GM18519 (cell line): ENCODE data around the gene SMTN.
"Not testable (repeated sequence)": the region's sequence is repeated elsewhere in the genome, so short reads cannot be mapped to it uniquely, and the experiment has no call there.

Source experiments
- ATAC-seq: cut with Tn5 transposase; IDR thresholded peaks from one replicate; pipeline ENCODE4 v1.9.1; 2021; ENCODE audit warnings: mild to moderate bottlenecking, moderate library complexity; ENCODE audit not compliant: unreplicated experiment, low FRiP score

SMTN gene

DNA sequence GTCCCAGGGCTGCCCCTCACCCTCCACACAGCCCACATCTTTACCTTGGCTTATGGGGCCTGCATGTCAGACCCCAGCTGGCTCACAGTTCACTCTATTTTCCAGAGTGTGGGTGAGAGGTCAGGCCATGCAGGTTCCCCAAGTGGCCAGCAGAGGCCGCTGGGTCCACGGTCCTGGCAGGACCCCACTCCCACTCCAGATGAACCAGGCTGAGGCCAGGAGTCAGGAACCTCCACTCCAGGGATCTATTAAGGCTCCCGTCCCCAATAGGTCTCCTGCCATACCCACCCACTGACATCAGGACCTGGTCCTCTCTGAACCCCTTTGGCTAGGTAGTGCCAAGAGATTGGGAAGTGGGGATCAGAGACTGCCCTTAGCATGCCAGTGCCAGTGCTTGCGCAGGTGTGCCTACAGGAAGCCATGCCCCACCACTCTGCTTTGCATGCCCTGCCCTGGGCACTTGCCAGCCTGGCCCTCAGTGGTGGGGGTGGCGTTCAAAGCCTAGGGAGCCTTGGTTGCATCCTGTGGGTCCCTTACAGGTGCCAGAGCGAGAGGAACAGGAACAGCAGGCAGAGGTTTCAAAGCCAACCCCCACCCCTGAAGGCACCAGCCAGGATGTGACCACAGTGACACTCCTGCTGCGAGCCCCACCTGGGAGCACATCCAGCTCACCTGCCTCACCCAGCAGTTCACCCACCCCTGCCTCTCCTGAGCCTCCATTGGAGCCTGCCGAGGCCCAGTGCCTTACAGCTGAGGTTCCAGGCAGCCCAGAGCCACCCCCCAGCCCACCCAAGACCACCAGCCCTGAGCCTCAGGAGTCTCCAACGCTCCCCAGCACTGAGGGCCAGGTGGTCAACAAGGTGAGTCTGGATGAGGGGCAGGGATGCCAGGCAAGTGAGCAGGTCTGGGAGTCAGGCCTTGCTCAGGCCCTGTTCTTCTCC lies 8.3 kb downstream of the SMTN start:
- no peak for ATAC-seq

DNA sequence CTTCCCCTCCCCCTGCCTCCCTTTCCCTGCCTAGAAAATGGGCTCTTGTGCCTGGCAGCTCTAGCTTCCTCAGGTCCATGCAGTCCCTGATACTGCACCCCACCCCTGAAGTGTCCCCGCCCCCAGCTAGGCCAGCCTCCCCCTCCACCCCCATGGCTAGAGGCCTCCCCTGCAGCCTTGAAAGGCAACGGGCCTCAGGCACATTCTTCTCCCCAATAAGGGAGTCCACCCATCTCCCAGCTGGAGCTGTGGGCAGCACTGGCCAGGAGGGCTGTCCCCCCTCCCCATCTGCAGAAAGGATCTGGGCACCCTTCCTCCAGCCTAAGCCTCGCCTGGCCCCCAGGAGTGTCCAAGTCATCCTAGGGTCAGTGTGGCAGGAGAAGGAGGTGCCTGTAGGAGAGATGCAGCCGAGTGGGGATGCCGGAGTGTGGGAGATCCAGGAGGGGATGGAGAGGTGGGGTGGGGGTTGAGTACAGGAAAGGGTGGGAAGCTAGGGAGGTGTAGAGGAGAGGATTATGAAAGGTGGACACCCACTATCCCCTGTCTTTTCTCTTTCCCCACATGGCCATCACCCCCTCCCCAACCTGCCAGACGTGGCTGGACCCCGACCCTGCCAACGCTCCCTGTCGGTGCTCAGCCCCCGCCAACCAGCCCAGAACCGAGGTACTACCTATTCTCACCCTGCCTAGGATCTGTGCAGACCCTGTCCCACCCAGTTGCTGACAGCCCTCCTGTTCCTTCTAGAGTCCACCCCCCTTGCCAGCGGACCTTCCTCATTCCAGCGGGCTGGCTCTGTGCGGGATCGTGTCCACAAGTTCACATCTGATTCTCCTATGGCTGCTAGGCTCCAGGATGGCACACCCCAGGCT lies 9.3 kb downstream of the SMTN start:
- ATAC-seq = no peak

DNA sequence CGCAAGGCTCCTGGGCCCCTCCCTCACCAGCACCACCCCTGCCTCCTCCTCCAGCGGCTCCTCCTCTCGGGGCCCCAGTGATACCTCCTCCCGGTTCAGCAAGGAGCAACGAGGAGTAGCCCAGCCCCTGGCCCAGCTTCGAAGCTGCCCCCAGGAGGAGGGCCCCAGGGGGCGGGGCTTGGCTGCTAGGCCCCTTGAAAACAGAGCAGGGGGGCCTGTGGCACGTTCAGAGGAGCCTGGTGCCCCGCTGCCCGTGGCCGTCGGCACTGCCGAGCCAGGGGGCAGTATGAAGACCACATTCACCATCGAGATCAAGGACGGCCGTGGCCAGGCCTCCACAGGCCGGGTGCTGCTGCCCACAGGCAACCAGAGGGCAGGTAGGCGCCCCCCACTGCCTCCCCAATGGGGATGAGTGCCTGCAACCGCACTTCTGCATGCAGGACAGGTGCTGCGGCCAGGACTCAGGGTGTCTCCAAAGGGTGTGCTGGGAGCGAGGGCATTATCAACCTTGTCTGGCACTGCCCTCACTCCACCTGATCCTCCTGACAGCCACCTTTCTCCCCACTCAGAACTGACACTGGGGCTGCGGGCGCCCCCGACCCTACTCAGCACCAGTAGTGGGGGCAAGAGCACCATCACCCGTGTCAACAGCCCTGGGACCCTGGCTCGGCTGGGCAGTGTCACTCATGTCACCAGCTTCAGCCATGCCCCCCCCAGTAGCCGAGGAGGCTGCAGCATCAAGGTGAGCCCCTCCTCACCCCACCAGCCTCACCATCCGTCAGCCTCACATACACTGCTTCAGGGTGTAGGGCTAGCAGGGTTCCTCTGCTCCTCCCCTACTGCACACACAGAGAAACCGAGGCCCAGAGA lies 10.2 kb downstream of the SMTN start:
- no peak for ATAC-seq

DNA sequence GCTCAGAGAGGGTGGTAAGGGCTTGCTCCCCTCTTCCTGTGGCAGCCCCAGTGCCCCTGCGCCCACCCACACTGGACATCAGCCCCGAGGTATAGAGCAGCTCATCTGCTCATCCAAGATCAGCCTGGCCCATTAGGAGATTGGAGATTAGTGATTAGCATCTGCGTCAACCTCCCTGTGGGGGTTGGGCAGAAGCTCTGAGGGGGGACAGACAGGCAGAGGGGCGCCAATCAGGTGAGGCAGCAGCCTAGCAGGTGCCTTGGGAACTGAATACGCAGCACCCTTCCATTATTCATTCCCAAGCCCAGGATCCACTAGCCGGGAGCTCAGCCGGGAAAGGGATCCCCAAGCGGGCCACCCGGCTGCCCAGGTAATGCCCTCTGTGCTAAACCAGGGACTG lies 11.0 kb downstream of the SMTN start:
- ATAC-seq = no peak

DNA sequence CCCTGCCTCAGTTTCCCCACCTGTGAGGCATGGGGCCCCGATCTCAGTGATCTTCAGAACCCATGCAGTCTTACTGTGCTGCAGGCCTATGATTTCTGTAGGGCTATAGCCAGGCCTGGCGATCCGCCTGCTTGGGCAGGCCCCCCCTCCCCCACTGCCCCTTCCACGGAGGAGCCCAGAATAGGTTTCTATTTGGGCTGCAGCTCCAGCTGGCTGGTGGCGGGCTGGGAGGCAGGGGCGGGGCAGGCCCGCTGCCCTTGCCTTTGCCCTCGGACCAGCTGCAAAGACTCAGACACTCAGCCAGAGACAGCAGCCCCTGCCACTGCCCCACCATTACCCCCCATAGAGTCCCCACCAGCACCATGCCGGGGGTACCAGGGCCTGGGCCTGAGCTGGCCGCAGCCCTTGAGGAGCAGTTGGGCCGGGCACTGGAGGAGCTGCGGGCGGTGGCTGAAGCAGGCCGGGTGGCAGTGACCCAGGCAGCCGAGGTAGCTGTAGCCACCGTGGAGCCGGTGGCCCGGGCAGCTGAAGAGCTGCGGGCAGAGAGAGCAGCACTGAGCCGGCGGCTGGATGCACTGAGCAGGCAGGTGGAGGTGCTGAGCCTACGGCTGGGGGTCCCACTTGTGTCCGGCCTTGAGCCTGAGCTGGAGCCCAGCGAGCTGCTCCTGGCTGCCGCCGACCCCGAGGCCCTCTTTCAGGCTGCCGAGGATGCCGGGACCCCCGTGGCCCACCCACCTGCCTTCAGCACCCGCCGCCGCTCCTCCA lies 12.2 kb downstream of the SMTN start:
- ATAC-seq = no peak

DNA sequence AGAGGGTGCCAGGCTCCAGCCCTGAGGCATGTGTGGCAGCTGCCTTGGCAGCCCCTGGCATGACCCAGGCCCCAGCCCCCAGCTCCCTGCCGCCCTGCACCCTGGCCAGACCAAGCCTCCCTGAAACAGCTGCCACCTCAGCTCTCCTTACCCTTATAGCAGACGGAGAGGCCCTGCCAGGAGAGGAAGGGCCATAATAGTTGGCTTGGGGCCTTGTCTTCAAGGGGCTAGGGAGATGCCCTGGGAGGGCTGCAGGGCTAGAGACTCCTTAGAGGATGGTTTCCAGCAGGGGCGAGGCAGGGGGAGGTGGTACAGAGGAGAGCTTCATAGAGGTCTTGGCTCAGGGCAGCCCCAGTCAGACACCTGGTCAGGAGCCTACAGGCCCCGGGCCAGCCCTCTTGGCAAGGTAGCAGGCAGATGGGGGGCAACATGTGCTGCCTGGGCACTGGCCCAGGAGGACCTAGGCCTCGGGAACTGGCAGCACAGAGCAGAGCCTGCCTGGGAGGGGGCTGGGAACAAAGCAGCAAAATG lies 13.0 kb downstream of the SMTN start:
- no peak for ATAC-seq

DNA sequence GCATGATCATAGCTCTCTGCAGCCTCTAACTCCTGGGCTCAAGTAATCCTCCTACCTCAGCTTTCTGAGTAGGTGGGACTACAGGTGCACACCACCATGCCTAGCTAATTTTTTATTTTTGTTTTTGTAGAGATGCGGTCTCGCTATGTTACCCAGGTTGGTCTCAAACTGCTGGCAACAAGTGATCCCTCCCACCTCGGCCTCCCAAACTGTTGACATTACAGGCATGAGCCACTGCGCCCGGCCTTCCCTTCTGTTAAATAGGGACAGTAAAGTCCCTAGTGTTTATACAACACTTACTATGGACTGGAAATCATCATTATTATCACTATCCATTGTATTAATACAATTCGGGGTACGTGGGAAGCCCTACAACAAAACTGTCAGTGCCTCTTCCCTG lies 13.6 kb downstream of the SMTN start:
- ATAC-seq = no peak

DNA sequence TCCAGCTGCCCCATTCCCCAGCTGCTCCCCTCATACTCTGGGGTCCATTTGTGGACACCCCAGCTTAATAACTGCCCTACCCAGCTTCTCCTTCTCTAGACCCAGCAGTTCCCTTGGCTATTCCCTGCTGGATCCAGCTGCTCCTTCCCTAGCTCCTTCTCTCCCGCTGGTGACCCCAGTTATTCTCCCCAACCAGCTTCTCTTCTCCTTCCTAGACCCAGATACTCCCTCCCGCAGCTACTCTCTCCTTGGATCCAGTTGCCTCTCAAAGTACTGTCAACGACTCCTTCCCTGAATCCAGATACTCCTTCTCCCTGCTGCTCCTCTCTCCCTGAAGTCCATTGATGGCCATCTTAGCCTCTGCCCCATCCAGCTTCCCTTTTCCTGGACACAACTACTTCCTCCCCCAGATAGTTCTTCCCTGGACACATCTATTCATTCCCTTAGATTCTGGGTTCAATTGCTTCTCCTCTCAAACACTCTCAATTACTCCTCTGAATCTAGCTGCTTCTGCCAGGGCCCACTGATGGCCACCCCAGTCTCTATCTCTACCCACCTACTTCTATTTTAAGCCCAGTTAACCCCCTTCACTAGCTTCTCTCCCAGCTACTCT lies 14.6 kb downstream of the SMTN start:
- no peak for ATAC-seq

DNA sequence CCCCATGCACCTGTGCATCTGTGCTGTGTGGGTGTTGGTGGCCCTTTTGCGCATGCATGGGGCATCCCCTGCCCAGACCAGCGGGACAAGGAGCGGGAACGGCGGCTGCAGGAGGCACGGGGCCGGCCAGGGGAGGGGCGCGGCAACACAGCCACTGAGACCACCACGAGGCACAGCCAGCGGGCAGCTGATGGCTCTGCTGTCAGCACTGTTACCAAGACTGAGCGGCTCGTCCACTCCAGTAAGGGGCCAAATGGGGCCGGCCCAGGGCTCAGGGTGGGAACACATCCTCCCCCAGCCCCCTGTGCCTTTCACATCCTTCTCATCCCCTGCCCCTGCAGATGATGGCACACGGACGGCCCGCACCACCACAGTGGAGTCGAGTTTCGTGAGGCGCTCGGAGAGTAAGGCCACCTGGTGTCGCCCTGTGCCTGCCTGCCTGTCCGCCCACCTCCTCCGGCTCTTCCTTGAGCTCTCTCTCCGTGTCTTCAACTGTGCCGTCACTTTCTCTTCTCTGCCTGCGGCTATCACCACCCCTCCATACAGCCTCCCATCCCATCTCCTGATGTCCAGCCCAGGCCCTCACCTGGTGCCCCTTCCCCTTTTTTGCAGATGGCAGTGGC lies 15.7 kb downstream of the SMTN start:
- ATAC-seq = no peak

DNA sequence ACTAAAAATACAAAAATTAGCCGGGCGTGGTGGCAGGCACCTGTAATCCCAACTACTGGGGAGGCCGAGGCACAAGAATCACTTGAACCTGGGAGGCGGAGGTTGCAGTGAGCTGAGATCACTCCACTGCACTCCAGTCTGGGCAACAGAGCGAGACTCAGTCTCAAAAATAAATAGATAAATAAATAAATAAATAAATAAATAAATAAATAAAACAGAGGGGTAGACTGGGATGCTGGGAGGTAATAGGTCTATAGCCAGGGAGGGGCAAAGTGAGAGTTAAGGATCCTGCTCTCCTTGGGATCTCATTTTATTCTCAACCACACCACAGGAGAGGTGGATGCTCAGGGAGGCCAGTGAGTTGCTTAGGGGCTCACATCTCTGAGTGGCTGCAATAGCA lies 16.4 kb downstream of the SMTN start:
- ATAC-seq = not testable (repeated sequence)

DNA sequence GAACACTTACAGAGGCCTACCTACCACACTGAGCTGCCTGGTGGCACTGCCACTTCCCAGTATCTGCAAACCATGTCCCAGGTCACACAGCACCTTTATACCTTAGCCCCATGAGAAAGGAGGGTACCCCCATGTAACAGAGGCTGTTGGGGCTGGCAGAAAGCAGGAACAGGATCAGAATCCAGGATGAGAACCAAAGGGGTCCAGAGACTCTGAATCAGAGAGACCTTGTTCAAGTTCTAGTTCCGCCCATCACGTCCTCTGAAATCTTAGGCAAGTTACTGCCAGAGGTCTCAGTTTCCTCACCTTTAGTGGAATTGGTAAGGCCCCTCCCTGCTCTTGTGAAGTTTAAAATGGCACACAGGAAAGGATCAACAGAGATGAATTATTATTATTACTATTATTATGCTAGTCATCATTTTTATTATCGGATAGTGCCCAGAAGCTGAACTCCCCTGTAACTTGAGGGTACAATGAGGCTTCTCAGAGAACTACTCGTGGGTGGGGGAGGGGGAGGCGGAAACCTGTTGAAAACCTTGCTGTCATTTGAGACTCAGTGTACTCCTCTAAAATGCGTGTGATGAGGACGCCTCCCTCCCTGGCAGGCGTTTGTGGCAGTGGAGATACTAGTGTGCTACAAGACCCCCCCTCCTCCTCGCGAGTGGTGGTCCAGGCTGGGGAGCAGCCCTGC lies 17.0 kb downstream of the SMTN start:
- ATAC-seq = no peak

DNA sequence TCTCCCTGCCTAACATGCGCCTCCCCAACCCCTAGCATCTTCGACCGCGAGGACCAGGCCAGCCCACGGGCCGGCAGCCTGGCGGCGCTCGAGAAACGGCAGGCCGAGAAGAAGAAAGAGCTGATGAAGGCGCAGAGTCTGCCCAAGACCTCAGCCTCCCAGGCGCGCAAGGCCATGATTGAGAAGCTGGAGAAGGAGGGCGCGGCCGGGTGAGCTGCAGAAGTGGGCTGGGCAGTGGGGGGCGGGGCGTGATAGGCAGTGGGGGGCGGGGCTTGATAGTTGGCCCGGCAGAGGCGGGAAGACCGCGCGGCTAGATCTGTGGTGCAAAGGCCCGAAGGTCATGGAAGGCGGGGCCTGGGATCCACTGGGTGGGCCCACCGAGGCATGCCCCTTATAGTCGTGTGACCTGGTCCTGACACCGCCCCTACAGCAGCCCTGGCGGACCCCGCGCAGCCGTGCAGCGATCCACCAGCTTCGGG lies 17.6 kb downstream of the SMTN start:
- no peak for ATAC-seq

DNA sequence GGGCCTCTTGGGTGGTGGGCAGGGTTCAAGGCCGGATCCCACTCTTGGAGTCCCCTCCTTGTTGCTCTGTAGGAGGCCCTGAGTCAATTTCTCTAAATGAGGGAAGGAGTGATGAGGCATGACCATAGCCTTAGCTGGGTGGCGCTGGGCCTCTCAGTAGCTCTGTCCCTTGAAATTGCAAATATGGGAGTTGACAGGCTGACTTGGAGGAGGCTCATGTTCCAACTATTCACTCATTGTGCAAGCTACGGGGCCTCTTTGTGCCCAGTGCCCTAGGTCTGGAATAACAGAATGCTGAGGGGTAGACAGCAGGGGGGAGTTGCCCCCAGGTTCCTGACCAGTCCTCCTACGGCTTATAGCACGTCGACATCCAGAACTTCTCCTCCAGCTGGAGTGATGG lies 18.3 kb downstream of the SMTN start:
- ATAC-seq = no peak

DNA sequence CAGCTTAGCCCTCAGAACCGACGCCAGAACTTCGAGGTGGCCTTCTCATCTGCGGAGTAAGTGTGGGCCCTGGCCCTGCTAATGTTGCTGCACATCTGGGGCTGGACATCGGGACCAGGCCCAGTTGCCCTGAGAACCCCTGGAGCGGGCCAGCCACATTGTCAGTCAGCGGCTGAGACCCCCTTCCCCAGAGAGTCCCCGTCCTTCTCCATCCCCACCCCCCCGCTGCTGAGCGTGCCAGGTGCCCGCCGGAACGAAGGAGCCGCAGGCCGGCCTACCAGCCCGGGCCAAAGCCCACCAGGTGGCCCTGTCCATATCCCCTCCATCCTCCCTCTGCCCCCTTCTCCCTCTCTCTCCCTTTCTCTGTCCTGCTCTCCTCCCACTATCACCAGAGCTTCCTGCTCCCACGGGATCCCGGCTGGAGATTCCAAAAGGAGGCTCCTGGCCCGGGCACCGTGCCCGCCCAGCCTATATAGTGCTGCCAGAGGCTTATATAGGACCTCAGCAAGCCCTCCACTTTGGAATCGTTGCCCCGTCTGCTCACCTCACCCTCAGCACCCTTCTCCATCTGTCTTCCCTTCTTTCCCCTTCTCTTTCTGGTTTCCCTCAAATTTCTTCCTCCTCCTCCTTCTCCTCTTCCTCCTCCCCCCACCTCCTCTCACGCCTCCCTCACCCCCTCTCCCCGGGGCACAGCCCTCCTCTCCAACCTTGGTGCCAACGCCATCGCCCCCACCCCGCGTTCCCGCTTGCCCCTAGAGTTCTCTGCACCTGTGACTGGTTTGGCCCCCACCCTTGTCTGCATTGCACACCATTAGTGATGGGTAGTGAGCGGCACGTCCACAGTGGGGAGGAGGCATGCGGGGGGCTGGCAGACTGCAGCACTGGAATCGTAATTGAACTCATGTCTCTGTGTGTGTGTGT lies 19.0 kb downstream of the SMTN start:
- ATAC-seq = no peak

DNA sequence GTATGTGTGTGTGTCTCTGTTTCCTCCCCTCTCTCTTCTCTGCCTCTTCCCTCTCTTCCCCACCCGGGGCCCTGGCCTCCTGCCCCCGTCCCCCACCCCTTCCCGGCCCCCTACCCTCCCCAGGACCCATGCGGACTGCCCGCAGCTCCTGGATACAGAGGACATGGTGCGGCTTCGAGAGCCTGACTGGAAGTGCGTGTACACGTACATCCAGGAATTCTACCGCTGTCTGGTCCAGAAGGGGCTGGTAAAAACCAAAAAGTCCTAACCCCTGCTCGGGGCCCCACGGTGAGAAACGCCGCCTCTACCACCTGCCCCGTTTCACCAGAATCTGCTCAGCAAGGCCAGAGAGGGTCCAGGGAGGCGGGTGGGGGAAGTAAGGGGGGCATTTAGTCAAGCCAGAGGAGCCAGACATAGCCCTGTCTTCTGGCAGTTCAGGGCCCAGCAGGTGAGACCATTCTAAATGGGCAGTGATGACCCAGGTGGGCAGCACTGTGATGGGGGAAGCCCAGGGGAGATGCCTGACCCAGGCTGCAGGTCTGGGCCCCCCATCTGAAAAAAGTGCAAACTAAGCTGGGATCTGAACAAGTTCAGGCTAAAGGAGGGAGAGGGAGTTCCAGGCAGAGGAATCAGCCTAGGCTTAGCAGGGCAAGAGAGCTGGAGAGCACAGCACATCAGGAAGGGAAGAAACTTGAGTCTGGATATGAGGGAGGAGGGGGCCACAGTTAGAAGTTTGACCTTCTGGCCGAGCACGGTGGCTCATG lies 19.8 kb downstream of the SMTN start:
- no peak for ATAC-seq

DNA sequence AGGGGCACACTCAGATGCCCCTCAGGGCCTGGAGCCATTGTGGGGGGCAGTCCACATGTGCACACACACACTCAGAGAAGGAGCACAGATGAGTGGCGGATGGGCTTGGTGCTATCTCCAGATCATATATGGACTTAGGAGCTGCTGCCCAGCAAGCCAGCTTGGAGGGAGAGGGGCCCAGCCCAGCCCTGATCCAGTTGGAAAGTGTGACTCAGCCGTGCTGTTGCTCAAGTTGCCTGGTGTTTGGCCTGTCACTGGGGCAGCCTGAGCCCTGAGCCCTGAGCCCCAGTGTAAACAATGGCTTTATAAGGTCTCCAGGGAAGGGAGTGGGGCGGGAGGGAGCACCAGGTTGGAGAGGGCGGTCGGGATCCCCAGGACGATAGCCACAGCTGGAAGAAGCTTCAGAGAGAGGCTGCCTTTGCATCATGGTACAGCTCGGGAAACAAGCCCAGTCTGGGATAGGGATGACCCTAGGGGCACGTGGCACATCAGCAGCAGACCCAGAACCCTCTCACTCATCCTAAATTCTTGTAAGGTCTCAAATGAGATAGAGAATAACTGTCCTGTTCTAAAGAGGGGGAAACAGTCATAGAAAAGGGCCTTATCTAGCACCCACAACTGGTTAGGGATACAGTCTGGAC lies 21.4 kb downstream of the SMTN start:
- no peak for ATAC-seq
